ENCODE results near the gene TAF13.

The TAF13 gene

GRCh38 chr1:109094377-109094803, 18.6 kb upstream of the TAF13 start:
- TF ChIP-seq, protein P1, sequence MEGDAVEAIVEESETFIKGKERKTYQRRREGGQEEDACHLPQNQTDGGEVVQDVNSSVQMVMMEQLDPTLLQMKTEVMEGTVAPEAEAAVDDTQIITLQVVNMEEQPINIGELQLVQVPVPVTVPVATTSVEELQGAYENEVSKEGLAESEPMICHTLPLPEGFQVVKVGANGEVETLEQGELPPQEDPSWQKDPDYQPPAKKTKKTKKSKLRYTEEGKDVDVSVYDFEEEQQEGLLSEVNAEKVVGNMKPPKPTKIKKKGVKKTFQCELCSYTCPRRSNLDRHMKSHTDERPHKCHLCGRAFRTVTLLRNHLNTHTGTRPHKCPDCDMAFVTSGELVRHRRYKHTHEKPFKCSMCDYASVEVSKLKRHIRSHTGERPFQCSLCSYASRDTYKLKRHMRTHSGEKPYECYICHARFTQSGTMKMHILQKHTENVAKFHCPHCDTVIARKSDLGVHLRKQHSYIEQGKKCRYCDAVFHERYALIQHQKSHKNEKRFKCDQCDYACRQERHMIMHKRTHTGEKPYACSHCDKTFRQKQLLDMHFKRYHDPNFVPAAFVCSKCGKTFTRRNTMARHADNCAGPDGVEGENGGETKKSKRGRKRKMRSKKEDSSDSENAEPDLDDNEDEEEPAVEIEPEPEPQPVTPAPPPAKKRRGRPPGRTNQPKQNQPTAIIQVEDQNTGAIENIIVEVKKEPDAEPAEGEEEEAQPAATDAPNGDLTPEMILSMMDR (IDR thresholded peaks at IDR 0.05; ENCODE audit: low read length, missing control alignments): no peak
- no peak for DNase-seq (ENCODE audit: low read depth)
- H3K4me3 ChIP-seq (replicated peaks; ENCODE audit: low read depth, low read length): no peak overlapping the region

DNA sequence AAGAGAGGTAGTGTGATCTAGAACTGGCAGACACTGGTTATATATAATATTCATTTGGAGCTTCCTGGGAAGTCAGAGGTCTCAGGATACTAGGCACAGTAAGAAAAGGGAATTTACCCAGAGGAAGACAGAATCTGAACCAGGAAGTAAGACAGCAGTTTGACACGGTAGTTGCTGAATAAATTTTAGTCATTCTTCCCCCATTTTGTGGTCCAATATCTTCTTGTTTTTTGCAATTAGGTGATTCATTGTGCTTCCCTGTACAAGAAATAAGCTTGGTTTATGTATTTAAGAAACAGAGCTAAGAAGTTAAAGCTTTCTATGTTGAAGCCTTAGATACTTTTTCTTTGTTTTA, 16.0 kb upstream of the TAF13 start:
- DNase-seq (ENCODE audit: low read depth): no peak
- peak overlapping the region; percentile 92 for H3K4me3 ChIP-seq (replicated peaks; ENCODE audit: low read depth, low read length)
- TF ChIP-seq, protein P1 (IDR thresholded peaks at IDR 0.05; ENCODE audit: low read length, missing control alignments): no peak

DNA sequence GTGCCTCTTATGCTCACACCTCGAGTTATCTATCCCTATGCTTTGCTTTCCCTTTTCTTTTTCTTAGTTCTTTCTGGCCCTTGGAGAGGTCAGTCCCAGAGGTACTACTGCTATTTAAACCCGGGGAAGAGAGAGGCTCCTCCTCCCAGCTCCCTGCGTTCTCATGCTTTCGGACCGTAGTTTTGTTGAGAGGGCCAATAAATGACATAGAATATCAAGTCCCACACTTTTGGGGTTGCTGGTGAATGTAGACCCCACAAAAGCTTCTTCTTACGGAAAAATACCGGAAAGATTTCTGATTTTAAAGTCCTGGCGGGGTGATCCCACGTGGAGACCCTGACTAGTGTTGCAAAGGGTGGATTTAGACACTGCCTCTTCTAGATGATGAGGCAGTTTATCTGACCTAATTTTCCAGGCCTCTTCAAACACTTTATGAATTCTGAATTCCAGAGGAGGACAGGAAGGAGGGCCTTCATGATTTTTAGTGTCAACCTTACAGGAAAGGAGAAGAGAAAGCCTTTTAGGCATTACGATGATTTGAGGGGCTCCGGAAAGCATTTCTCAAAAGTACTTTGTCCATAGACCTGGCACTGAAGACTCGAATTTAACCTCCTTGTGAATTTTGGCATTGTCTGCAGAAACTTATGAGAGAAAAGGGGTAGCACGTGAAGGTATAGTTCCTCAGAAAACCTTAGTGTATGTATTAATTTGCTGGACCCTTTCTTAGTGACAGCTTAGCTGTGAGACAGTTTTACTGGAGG, 15.5 kb upstream of the TAF13 start:
- TF ChIP-seq, protein P1 (IDR thresholded peaks at IDR 0.05; ENCODE audit: low read length, missing control alignments): no peak
- peak overlapping the region; percentile 92 for H3K4me3 ChIP-seq (replicated peaks; ENCODE audit: low read depth, low read length)
- DNase-seq (ENCODE audit: low read depth): peak; percentile 60

GRCh38 chr1:109090196-109091077, 14.6 kb upstream of the TAF13 start, which contains the start of gene TMEM167B:
Gene TMEM167B (plus strand): TSS chr1:109090764. CDS start chr1:109090873, 109 bp downstream.
- TF ChIP-seq, protein P1 (IDR thresholded peaks at IDR 0.05; ENCODE audit: low read length, missing control alignments): no peak
- peak; percentile 97 for DNase-seq (ENCODE audit: low read depth)
- H3K4me3 ChIP-seq (replicated peaks; ENCODE audit: low read depth, low read length): peak within 1 kb of the TSS; percentile 92

GRCh38 chr1:109089242-109090015, 13.6 kb upstream of the TAF13 start:
- peak; percentile 77 for DNase-seq (ENCODE audit: low read depth)
- TF ChIP-seq, protein P1 (IDR thresholded peaks at IDR 0.05; ENCODE audit: low read length, missing control alignments): peak; percentile 68
- H3K4me3 ChIP-seq (replicated peaks; ENCODE audit: low read depth, low read length): peak overlapping the region; percentile 92

Measured in fibroblast of pulmonary artery (primary cell).